DND-41 (cell line): ENCODE results near the gene TRAF3IP1.

Experiments
- ATAC-seq: fragments of 200-7000 bp; cut with Tn5 transposase; 3 replicates; pipeline ENCODE4 v1.9.1; 2021; ENCODE audit warnings: low read depth; ENCODE audit not compliant: insufficient read depth
- DNase-seq: peaks from one replicate; pipeline ENCODE4 v3.0.0-alpha.2; 2020
- H2AFZ ChIP-seq: 2 replicates; pipeline ENCODE4 v1.6.0; 2012; ENCODE audit warnings: low read depth, low read length
- H3K27ac ChIP-seq: 2 replicates; pipeline ENCODE4 v1.5.1; 2012; ENCODE audit warnings: low read length, inconsistent platforms
- H3K27me3 ChIP-seq: fragments of 200-600 bp; sonication (generic); 2 replicates; pipeline ENCODE4 v1.6.0; 2012; ENCODE audit warnings: low read length, mild to moderate bottlenecking, inconsistent platforms; ENCODE audit not compliant: insufficient read depth, poor library complexity
- H3K36me3 ChIP-seq: 2 replicates; pipeline ENCODE4 v1.5.1; 2012; ENCODE audit warnings: low read length, inconsistent platforms; ENCODE audit not compliant: insufficient read depth
- H3K4me1 ChIP-seq: 2 replicates; pipeline ENCODE4 v1.5.1; 2012; ENCODE audit warnings: mild to moderate bottlenecking, low read length; ENCODE audit not compliant: insufficient read depth
- H3K4me2 ChIP-seq: 2 replicates; pipeline ENCODE4 v1.6.0; 2012; ENCODE audit warnings: mild to moderate bottlenecking, moderate library complexity, low read length, inconsistent platforms; ENCODE audit not compliant: insufficient read depth
- H3K4me3 ChIP-seq, 2 experiments: fragments of 200-600 bp in 1 of 2; shearing (Covaris generic) in 1 of 2; 2 replicates each; pipeline ENCODE4 v1.5.1; 2012 to 2016; ENCODE audit warnings: inconsistent platforms in 2 of 2, low read length in 2 of 2, mild to moderate bottlenecking in 2 of 2, low read depth in 1 of 2, moderate library complexity in 1 of 2
- H3K79me2 ChIP-seq: 2 replicates; pipeline ENCODE4 v1.6.0; 2012; ENCODE audit warnings: low read length, inconsistent platforms; ENCODE audit not compliant: insufficient read depth
- H3K9ac ChIP-seq: 2 replicates; pipeline ENCODE4 v1.6.0; 2012; ENCODE audit warnings: low read depth, mild to moderate bottlenecking, inconsistent platforms, low read length, moderate library complexity
- H3K9me3 ChIP-seq: 2 replicates; pipeline ENCODE4 v1.5.1; 2012; ENCODE audit warnings: low read length, moderate library complexity, mild to moderate bottlenecking, inconsistent platforms; ENCODE audit not compliant: insufficient read depth, severe bottlenecking
- H4K20me1 ChIP-seq: 2 replicates; pipeline ENCODE4 v1.6.0; 2012; ENCODE audit warnings: low read length; ENCODE audit not compliant: insufficient read depth
- CTCF ChIP-seq: IDR thresholded peaks from 2 replicates; pipeline ENCODE4 v1.5.1; 2012; ENCODE audit warnings: borderline replicate concordance, low read length, moderate library complexity, mild to moderate bottlenecking; ENCODE audit not compliant: poor library complexity, severe bottlenecking; ENCODE audit errors: extremely low read depth
- EZH2 ChIP-seq: IDR thresholded peaks from 3 replicates; pipeline ENCODE4 v1.6.1; 2012; ENCODE audit warnings: borderline replicate concordance, low read depth, mild to moderate bottlenecking, moderate library complexity, low read length, inconsistent platforms; ENCODE audit not compliant: severe bottlenecking

The TRAF3IP1 gene

GRCh38 chr2:238413368-238413767 lies 93.0 kb downstream of the TRAF3IP1 start:
- DNase-seq (no peak), ATAC-seq (no peak)
- Histone ChIP-seq H3K4me2 (no peak overlapping the region), H3K27me3 (no peaks in the 10 kb centered on the region), H3K27ac (no peak overlapping the region), H3K9ac (no peak overlapping the region), H2AFZ (no peak overlapping the region), H3K4me3 (no peak overlapping the region), H4K20me1 (no peaks in the 10 kb centered on the region), H3K36me3 (peaks cover 5% of the 10 kb centered on the region; the same call in 1 of the 2 replicates), H3K9me3 (peaks cover 14% of the 10 kb centered on the region), H3K79me2 (no peaks in the 10 kb centered on the region), H3K4me1 (peaks cover 4% of the 10 kb centered on the region)
- TF ChIP-seq CTCF (no peak), EZH2 (no peak)

- Histone ChIP-seq H3K36me3 (peaks cover 5% of the 10 kb centered on the region; the same call in 1 of the 2 replicates), H3K4me3 (no peak overlapping the region; a peak in 1 of 4 replicates), H3K27ac (no peak overlapping the region; the same call in 1 of the 2 replicates), H3K4me2 (no peak overlapping the region), H4K20me1 (no peaks in the 10 kb centered on the region), H3K4me1 (peaks cover 4% of the 10 kb centered on the region), H3K27me3 (no peaks in the 10 kb centered on the region), H3K79me2 (no peaks in the 10 kb centered on the region), H3K9me3 (peaks cover 14% of the 10 kb centered on the region), H2AFZ (no peak overlapping the region), H3K9ac (no peak overlapping the region)
- DNase-seq (peak; percentile 37), ATAC-seq (peak; percentile 40; the same call in 1 of the 3 replicates)
- TF ChIP-seq EZH2, result no peak
- no peak for TF ChIP-seq CTCF
These were observed 94.9 kb downstream of the TRAF3IP1 start for GRCh38 chr2:238415036-238415764.

GRCh38 chr2:238415893-238416292 lies 95.6 kb downstream of the TRAF3IP1 start:
- no peak for DNase-seq
- H3K27ac ChIP-seq, result no peak overlapping the region
- no peak overlapping the region for H2AFZ ChIP-seq
- peaks cover 5% of the 10 kb centered on the region; the same call in 1 of the 2 replicates for H3K36me3 ChIP-seq
- no peak overlapping the region for H3K4me3 ChIP-seq
- H3K27me3 ChIP-seq, result no peaks in the 10 kb centered on the region
- no peak overlapping the region for H3K9ac ChIP-seq
- H3K79me2 ChIP-seq, result no peaks in the 10 kb centered on the region
- no peak overlapping the region for H3K4me2 ChIP-seq
- H4K20me1 ChIP-seq, result no peaks in the 10 kb centered on the region
- no peak for ATAC-seq
- TF ChIP-seq EZH2 (no peak), CTCF (no peak)
- H3K9me3 ChIP-seq, result peaks cover 14% of the 10 kb centered on the region
- peaks cover 4% of the 10 kb centered on the region for H3K4me1 ChIP-seq
